ENCODE results near the gene CDC37L1.

- TF ChIP-seq EZH2 (IDR thresholded peaks at IDR 0.05; ENCODE audit: insufficient read depth, poor library complexity, severe bottlenecking) (no peak), EZH2phosphoT487 (IDR thresholded peaks at IDR 0.05; ENCODE audit: insufficient read depth, low read depth) (no peak)
Measured at GRCh38 chr9:4704129-4704528, 24.8 kb downstream of the CDC37L1 start.
